Epithelial cell of proximal tubule (primary cell): Measurements from ENCODE around the gene PGBD5. TPM values are rescaled to one million over a fixed set of nuclear protein-coding genes. Genes with fewer than 3 reads are reported as not detected.

ENCODE experiments used
- DNase-seq: peaks from one replicate; pipeline ENCODE4 v3.0.0-alpha.2; 2011; ENCODE audit warnings: low read depth
- H3K4me3 ChIP-seq: 2 replicates; pipeline ENCODE4 v1.5.1; 2011; ENCODE audit warnings: low read depth, mild to moderate bottlenecking, low read length
- total RNA-seq: library from RNA; depleted of rRNA; stranded (reverse); fragments of >200 nt; gene quantifications from 2 replicates; pipeline ENCODE4 v1.2.3, GENCODE V29; 2015
- TF ChIP-seq, protein P1 (sequence below): conservative IDR thresholded peaks from 2 replicates; pipeline ENCODE4 v1.5.1; 2012; ENCODE audit warnings: low read depth, mild to moderate bottlenecking, low read length

PGBD5 gene
- total RNA-seq, 1 donor from 2014 or later = 18.0 TPM

GRCh38 chr1:230431527-230431926, 5.4 kb upstream of the PGBD5 start:
- peak; percentile 25 for DNase-seq
- no peak overlapping the region for H3K4me3 ChIP-seq
- TF ChIP-seq, protein P1, sequence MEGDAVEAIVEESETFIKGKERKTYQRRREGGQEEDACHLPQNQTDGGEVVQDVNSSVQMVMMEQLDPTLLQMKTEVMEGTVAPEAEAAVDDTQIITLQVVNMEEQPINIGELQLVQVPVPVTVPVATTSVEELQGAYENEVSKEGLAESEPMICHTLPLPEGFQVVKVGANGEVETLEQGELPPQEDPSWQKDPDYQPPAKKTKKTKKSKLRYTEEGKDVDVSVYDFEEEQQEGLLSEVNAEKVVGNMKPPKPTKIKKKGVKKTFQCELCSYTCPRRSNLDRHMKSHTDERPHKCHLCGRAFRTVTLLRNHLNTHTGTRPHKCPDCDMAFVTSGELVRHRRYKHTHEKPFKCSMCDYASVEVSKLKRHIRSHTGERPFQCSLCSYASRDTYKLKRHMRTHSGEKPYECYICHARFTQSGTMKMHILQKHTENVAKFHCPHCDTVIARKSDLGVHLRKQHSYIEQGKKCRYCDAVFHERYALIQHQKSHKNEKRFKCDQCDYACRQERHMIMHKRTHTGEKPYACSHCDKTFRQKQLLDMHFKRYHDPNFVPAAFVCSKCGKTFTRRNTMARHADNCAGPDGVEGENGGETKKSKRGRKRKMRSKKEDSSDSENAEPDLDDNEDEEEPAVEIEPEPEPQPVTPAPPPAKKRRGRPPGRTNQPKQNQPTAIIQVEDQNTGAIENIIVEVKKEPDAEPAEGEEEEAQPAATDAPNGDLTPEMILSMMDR = no peak

DNA sequence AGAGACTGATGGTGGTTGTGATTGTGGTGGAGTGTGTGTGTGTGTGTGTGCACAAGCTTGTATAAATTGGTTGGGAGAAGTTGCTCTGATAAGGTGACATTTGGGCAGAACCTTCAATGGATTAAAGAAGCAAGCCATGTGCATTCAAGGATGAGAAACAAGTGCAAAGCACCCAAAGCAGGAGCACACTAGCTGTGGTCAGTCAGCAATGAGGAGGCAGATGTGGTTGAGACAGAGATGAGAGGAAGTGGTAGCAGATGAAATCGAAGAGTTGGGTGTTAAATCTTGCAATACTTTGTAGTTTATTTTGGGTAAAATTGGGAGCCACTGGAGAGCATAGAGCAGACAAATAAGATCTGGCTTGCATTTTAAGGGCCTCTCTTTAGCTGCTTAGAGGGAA, 4.4 kb upstream of the PGBD5 start:
- no peak overlapping the region for H3K4me3 ChIP-seq
- DNase-seq = no peak
- TF ChIP-seq, protein P1 = no peak

GRCh38 chr1:230429067-230429735, 3.1 kb upstream of the PGBD5 start:
- DNase-seq = no peak
- TF ChIP-seq, protein P1 = no peak
- no peak overlapping the region for H3K4me3 ChIP-seq

DNA sequence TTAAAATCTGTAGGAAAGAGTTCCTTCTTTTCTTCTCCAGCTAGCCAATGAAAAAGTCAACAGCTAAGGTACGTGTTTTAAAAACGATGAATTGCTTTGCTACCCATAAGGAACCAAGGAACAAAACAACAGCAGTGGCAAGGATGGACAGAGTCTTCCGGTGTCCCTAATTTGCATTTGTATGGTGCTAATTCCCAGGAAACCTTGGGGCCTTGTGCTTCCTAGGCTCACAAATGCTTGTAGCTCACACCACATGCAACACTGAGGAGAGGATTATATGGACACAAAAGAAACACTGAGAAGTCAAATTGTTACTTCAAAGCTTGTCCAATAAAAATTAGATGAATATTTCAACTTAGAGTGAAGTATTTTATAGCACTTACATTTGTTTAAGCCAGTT, 1.8 kb upstream of the PGBD5 start:
- H3K4me3 ChIP-seq = no peak overlapping the region
- TF ChIP-seq, protein P1 = no peak
- no peak for DNase-seq

DNA sequence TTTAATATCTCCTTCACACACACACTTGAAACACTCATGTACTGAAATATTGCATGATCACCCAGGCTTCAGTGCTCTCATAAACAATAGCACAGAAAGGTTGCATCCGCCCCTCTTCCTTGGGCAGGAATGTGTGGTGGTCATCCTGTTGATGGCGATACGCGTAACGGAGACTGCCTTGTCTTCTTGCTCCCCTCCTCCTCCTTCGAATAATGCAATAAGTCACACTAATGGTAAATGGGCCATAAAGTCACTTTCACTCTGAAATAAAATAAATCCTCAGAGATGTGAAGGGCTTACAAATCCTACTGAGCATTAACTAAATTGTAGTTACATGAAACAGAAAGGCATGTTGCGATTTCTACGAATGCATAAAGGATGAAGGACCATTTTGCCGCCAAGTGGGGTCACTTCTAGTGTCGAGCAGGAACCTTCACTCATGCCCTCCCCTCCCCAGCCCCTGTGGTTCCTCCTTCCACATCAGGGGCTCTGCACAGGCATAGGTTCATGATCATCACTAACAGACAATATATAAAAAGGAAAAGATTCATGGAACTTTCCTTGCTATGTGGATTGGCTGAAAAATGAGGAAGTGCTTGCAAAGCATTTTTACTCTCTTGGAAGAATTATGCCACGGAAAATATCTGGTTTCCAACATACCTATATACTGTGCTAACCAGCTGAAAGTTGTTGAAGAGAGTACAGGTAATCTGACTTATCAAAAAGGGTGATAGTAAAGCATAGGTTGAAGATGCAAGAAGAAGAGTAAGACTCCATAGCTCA, 1.2 kb upstream of the PGBD5 start:
- DNase-seq = no peak
- H3K4me3 ChIP-seq = no peak overlapping the region
- TF ChIP-seq, protein P1 = no peak

- no peak for DNase-seq
- H3K4me3 ChIP-seq = peak overlapping the region; percentile 52
- TF ChIP-seq, protein P1 = no peak
Measured at GRCh38 chr1:230425252-230426091, 660 bp downstream of the PGBD5 start.
